Breast epithelium (tissue), 3 donors: ENCODE measurements around the gene DIS3L.

Source experiments
- CTCF ChIP-seq, 3 donors: fragments of 450-650 bp; IDR thresholded peaks; one replicate each; pipeline ENCODE4 v1.5.1; 2016 to 2017; ENCODE audit warnings: antibody characterized with exemption in 3 of 3, mild to moderate bottlenecking in 3 of 3, moderate library complexity in 3 of 3
- POLR2A ChIP-seq: fragments of 450-650 bp; IDR thresholded peaks from one replicate; pipeline ENCODE4 v1.6.1; 2016; ENCODE audit warnings: antibody characterized with exemption, mild to moderate bottlenecking, moderate library complexity
- POLR2AphosphoS5 ChIP-seq, 3 donors: sonication (generic); formaldehyde crosslinking; IDR thresholded peaks; one replicate each; pipeline ENCODE4 v1.6.1; 2017; ENCODE audit warnings: antibody characterized with exemption in 3 of 3

- TF ChIP-seq CTCF (IDR thresholded peaks at IDR 0.05) (no peak), POLR2AphosphoS5 (IDR thresholded peaks at IDR 0.05) (no peak), POLR2A (no peak)
Measured at GRCh38 chr15:66290007-66290406, 3.4 kb upstream of the DIS3L start.
